Common myeloid progenitor, CD34-positive (primary cell): ENCODE data around the gene CNOT11.
A peak's percentile ranks its signal among the peaks of the same experiment; 100 is the strongest.
"Not testable (repeated sequence)": the region's sequence is repeated elsewhere in the genome, so short reads cannot be mapped to it uniquely, and the experiment has no call there.

Source experiments
- CTCF ChIA-PET: fragments of 350-600 bp; sonication (Branson Sonifier 250); formaldehyde crosslinking; loops from one replicate; lab custom pipeline; 2021; ENCODE audit warnings: antibody characterized with exemption; lab: Charles Lee
- POLR2A ChIA-PET: fragments of 350-600 bp; sonication (Branson Sonifier 250); formaldehyde crosslinking; loops from one replicate; lab custom pipeline; 2021; ENCODE audit warnings: antibody characterized with exemption; lab: Charles Lee
- DNase-seq, 3 donors: peaks; one replicate each; pipeline versions ENCODE4 v3.0.0 to v3.0.0-alpha.2; 2013
- H3K27ac ChIP-seq, 2 experiments: 1 replicate in 1 of 2; 2 replicates in 1 of 2; pipeline ENCODE4 v1.7.0; 2013; ENCODE audit warnings: inconsistent platforms in 2 of 2, low read length in 2 of 2, mild to moderate bottlenecking in 2 of 2, low read depth in 1 of 2, moderate library complexity in 1 of 2; ENCODE audit not compliant: severe bottlenecking in 2 of 2, insufficient read depth in 1 of 2, poor library complexity in 1 of 2
- H3K27me3 ChIP-seq, 5 experiments: replicated peaks in 2 of 5; 1 replicate in 3 of 5; 2 replicates in 2 of 5; pipeline versions ENCODE4 v1.6.1 to v1.7.0; 2013; ENCODE audit warnings: low read length in 4 of 5, mild to moderate bottlenecking in 2 of 5, moderate library complexity in 2 of 5, inconsistent platforms in 1 of 5; ENCODE audit not compliant: insufficient read depth in 5 of 5, control insufficient read depth in 4 of 5
- H3K36me3 ChIP-seq, 4 experiments: 1 replicate in 2 of 4; 2 replicates in 2 of 4; pipeline versions ENCODE4 v1.6.1 to v1.7.0; 2013; ENCODE audit warnings: low read length in 3 of 4, control low read depth in 1 of 4, mild to moderate bottlenecking in 1 of 4; ENCODE audit not compliant: control insufficient read depth in 4 of 4, insufficient read depth in 4 of 4
- H3K4me1 ChIP-seq, 4 experiments: 1 replicate in 3 of 4; 2 replicates in 1 of 4; pipeline versions ENCODE4 v1.6.1 to v1.7.1; 2013; ENCODE audit warnings: low read length in 3 of 4, mild to moderate bottlenecking in 3 of 4, control low read depth in 1 of 4, inconsistent platforms in 1 of 4, moderate library complexity in 1 of 4; ENCODE audit not compliant: control insufficient read depth in 4 of 4, insufficient read depth in 4 of 4; ENCODE audit errors: control extremely low read depth in 1 of 4
- H3K4me3 ChIP-seq, 7 experiments: 1 replicate in 4 of 7; 2 replicates in 3 of 7; pipeline versions ENCODE4 v1.5.1 to v1.7.0; 2013; ENCODE audit warnings: mild to moderate bottlenecking in 7 of 7, low read length in 6 of 7, moderate library complexity in 6 of 7, inconsistent platforms in 2 of 7, low read depth in 2 of 7, control low read depth in 1 of 7; ENCODE audit not compliant: insufficient read depth in 4 of 7, control insufficient read depth in 1 of 7; ENCODE audit errors: extremely low read depth in 1 of 7
- H3K9me3 ChIP-seq, 5 experiments: 1 replicate in 4 of 5; 2 replicates in 1 of 5; pipeline versions ENCODE4 v1.6.1 to v1.7.1; 2013; ENCODE audit warnings: low read length in 4 of 5, mild to moderate bottlenecking in 2 of 5, inconsistent platforms in 1 of 5, low read depth in 1 of 5, moderate library complexity in 1 of 5; ENCODE audit not compliant: control insufficient read depth in 4 of 5, insufficient read depth in 2 of 5; ENCODE audit errors: control extremely low read depth in 1 of 5
- WGBS: methylation state at CpG from one replicate; pipeline ENCODE4 v1.1.5; 2013; ENCODE audit not compliant: insufficient coverage; 5-methylcytosine and 5-hydroxymethylcytosine counted together

The CNOT11 gene

DNA sequence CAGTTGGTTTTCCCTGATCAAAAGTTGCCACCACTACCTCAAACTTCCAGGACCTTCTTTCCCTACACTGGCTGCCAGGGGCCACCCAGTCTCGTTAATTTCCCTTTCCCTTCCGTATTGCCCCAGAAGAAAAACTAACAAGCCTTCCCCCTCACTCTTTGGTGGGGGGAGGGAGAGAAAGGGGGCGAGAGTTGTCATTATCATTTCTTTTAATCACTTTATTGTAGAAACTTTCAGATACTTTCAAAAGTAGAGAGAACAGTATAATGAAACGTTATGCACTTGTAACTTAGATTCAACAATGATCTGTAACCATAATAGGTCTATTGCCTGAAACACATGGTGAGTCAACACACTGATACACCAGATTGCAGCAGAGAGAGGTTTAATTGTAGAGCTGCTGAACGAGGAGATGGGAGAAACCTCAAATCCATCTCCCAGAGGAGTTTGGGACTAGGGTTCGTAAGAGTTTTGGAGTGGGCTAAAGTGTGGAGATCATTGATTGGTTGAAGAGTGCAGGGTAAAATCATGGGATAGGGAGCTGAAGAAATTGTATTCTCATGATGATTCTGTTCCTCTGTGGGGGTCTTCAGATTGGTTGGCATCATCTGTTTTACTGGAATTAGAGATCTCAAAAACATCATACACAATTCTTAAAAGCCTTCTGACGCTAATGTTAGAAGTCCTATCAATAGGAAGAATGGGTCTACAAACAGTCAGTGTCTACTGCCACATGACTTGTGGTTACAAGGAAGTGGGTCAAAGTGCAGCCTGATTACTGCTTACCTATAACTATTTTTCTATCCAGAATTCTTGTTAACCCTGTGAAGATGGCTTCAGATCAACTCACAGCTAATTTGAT, 58.4 kb downstream of the CNOT11 start:
- H3K36me3 ChIP-seq = peaks cover 0 to 4% (median 0%) of the 10 kb centered on the region in 4 experiments
- H3K4me1 ChIP-seq = peaks cover 22 to 58% (median 41%) of the 10 kb centered on the region in 4 experiments
- H3K27me3 ChIP-seq = no peaks in the 10 kb centered on the region
- peak overlapping the region in 1 of 7 experiments; percentile 11 for H3K4me3 ChIP-seq
- H3K27ac ChIP-seq = no peak overlapping the region
- POLR2A ChIA-PET = no interaction called here
- no peak for DNase-seq
- no peaks in the 10 kb centered on the region for H3K9me3 ChIP-seq
- CTCF ChIA-PET = interaction anchor here (0.7 to 1.6 kb wide), 7 partner anchors 11 to 76 kb away, joined by 3 to 5 read pairs (median 3); partner anchors contain the start of gene CREG2
- WGBS = 83% methylated on average over 1 of the region's 7 CpGs

DNA sequence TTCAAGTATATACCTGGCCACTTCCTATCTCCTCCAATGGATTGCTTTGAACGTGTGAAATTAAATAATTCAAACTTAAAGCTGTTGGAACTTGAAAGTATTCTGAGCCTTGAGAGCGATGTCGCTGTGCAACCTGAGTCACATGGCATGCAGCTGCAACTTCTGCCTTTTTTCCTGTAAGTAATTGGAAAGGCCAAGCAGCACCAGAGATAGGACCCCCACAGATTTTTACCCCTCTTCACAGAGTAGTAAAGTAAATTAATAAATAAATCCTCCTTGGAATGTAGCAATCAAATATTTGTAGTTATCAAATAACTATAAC, 59.0 kb downstream of the CNOT11 start:
- H3K4me3 ChIP-seq = no peak overlapping the region
- H3K27ac ChIP-seq = no peak overlapping the region
- H3K9me3 ChIP-seq = no peaks in the 10 kb centered on the region
- ChIA-PET POLR2A (no interaction called here), CTCF (interaction anchor here (0.7 to 1.6 kb wide), 5 partner anchors 11 to 76 kb away, joined by 3 to 5 read pairs (median 3); partner anchors contain the start of gene CREG2)
- no peaks in the 10 kb centered on the region for H3K27me3 ChIP-seq
- peak in 2 of 3 donors; percentile 52 to 60 for DNase-seq
- peaks cover 17 to 52% (median 35%) of the 10 kb centered on the region in 4 experiments for H3K4me1 ChIP-seq
- 0% methylated on average over 2 of the region's 3 CpGs for WGBS
- no peaks in the 10 kb centered on the region for H3K36me3 ChIP-seq

DNA sequence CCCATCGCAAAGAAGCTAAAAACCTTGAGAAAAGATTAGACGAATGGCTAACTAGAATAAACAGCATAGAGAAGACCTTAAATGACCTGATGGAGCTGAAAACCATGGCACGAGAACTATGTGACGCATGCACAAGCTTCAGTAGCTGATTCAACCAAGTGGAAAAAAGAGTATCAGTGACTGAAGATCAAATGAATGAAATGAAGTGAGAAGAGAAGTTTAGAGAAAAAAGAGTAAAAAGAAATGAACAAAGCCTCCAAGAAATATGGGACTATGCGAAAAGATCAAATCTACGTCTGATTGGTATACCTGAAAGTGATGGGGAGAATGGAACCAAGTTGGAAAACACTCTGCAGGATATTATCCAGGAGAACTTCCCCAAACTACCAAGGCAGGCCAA, 63.9 kb downstream of the CNOT11 start:
- DNase-seq, H3K9me3 ChIP-seq, H3K4me1 ChIP-seq, H3K27me3 ChIP-seq, H3K36me3 ChIP-seq, H3K4me3 ChIP-seq, POLR2A ChIA-PET, H3K27ac ChIP-seq: not testable (repeated sequence)
- WGBS = 100% methylated on average over 2 of the region's 6 CpGs
- CTCF ChIA-PET = interaction anchor here (1.7 kb wide), 1 partner anchor 12 kb away, joined by 5 read pairs; no protein-coding TSS in a partner anchor
